H1 (cell line): Measurements from ENCODE around the gene CALD1. TPM values are rescaled to one million over a fixed set of nuclear protein-coding genes. Genes with fewer than 3 reads are reported as not detected.

Experiments
- EGR1 ChIP-seq: IDR thresholded peaks from 2 replicates; pipeline ENCODE4 v1.6.1; 2011; ENCODE audit warnings: low read depth, low read length, borderline replicate concordance
- GABPA ChIP-seq: IDR thresholded peaks from 2 replicates; pipeline ENCODE4 v1.6.1; 2011; ENCODE audit warnings: mild to moderate bottlenecking, low read length, moderate library complexity, borderline replicate concordance; ENCODE audit not compliant: insufficient read depth
- HDAC6 ChIP-seq: IDR thresholded peaks from one replicate; pipeline ENCODE4 v1.7.1; 2012; ENCODE audit warnings: low read depth, mild to moderate bottlenecking, inconsistent platforms, low read length, moderate library complexity
- NRF1 ChIP-seq: IDR thresholded peaks from 2 replicates; pipeline ENCODE4 v1.6.1; 2011; ENCODE audit warnings: mild to moderate bottlenecking, low read depth, low read length, improper control_type of control experiment
- SIN3A ChIP-seq, 2 experiments: IDR thresholded peaks in 1 of 2; conservative IDR thresholded peaks in 1 of 2; 2 replicates each; pipeline ENCODE4 v1.6.1; 2011 to 2012; ENCODE audit warnings: low read length in 2 of 2, improper control_type of control experiment in 1 of 2, low read depth in 1 of 2, mild to moderate bottlenecking in 1 of 2
- TBP ChIP-seq: IDR thresholded peaks from 2 replicates; pipeline ENCODE4 v1.6.1; 2011; ENCODE audit warnings: low read depth, low read length, improper control_type of control experiment
- USF2 ChIP-seq: IDR thresholded peaks from 2 replicates; pipeline ENCODE4 v1.6.1; 2011; ENCODE audit warnings: low read length, improper control_type of control experiment
- polyA plus RNA-seq, 7 experiments: library from polyadenylated mRNA; depleted of rRNA in 3 of 7; stranded (reverse) in 5 of 7; unstranded in 2 of 7; fragments of >200 nt in 5 of 7; fragments of 200-250 nt in 2 of 7; gene quantifications; 1 replicate in 5 of 7; 2 replicates in 1 of 7; 4 replicates in 1 of 7; pipeline versions ENCODE4 v1.2.1 to v1.2.3, GENCODE V29; 2011 to 2013; ENCODE audit warnings: missing spikeins in 2 of 7, mixed read lengths in 2 of 7
- total RNA-seq: library from RNA; stranded (reverse); fragmentation: NEBNext Ultra II Directional; extraction: Animal tissue kit (Norgen Biotek cat#: 25700); gene quantifications from 2 replicates; pipeline ENCODE4 v1.2.1, GENCODE V29; 2021

Gene CALD1
- total and polyA plus RNA-seq, 2 of the 8 experiments (the other 6 are each of a cell fraction or from before 2014, with no cell fraction given) = 34.3 to 177 TPM

DNA sequence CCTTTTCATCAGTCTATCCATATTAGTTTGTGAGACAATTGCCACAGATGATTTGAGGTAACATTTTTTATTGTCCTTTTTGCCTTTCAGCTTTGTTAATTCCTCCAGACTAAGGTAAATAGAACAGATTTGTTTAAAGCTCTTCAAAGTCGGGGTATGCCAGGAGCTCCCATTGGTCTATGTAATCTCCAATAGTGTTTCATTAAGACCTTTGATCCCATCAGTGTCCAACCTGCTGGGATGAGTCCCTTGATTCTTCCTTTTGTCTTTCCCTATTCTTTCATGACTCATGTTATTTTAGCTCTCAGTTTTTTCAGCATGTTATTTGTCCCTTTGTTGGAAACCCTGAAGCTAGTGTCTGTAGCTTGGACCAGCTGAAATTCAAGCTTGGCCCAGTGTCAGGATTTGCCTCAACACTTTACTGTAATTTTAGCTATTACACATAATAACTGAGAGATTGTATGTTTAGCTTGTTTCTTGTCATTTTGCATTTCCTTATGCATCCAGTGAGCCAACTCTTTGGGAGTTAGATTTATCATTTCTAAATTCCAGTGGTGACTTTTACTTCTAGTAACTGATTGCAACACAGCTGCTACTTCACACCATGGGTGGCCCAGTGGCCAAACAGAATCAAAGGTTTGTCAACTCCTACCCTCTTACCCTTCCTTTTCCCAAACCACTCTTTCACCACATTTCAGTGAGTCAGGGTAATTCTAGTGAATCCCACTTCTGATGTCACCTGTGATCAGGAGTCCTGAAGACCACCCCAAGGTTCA is 222.1 kb downstream of the CALD1 start (continued):
- TF ChIP-seq GABPA = no peak
- TF ChIP-seq HDAC6 = no peak
- TF ChIP-seq SIN3A (conservative IDR thresholded peaks at IDR 0.05 in 1 of 2, IDR thresholded peaks at IDR 0.05 in 1 of 2; ENCODE audit: low read depth in 1 of 2, low read length in 2 of 2) = no peak
- TF ChIP-seq TBP = no peak
- no peak for TF ChIP-seq USF2
- no peak for TF ChIP-seq EGR1
- no peak for TF ChIP-seq NRF1
